C1 segment of cervical spinal cord (tissue), 14 donors: ENCODE measurements around the gene SETD7.

ENCODE experiments used
- DNase-seq, 14 donors: peaks; one replicate each; lab custom pipeline; 2025; lab: John Stamatoyannopoulos, UW

SETD7 gene

GRCh38 chr4:139552517-139553307, 3.3 kb downstream of the SETD7 start:
- no peak for DNase-seq

- peak in 1 of 14 donors; percentile 18 for DNase-seq
Measured at GRCh38 chr4:139550724-139551429, 5.1 kb downstream of the SETD7 start.

GRCh38 chr4:139547979-139548378, 8.0 kb downstream of the SETD7 start:
- DNase-seq, result no peak

GRCh38 chr4:139540632-139541031, 15.4 kb downstream of the SETD7 start:
- DNase-seq, result no peak

GRCh38 chr4:139540161-139540560, 15.9 kb downstream of the SETD7 start:
- DNase-seq, result no peak

- no peak for DNase-seq
Measured at GRCh38 chr4:139537292-139537691, 18.7 kb downstream of the SETD7 start.

GRCh38 chr4:139535871-139536234, 20.2 kb downstream of the SETD7 start:
- DNase-seq, result no peak

- DNase-seq, result no peak
Measured at GRCh38 chr4:139535228-139535870, 20.7 kb downstream of the SETD7 start.

- no peak for DNase-seq
Measured at GRCh38 chr4:139534287-139534950, 21.6 kb downstream of the SETD7 start.

GRCh38 chr4:139533511-139533910, 22.5 kb downstream of the SETD7 start:
- no peak for DNase-seq

- DNase-seq, result no peak
Measured at GRCh38 chr4:139532947-139533346, 23.1 kb downstream of the SETD7 start.

GRCh38 chr4:139530833-139531427, 25.1 kb downstream of the SETD7 start:
- DNase-seq, result peak in 5 of 14 donors; percentile 12 to 46 (median 31)

- DNase-seq, result no peak
Measured at GRCh38 chr4:139528377-139529005, 27.5 kb downstream of the SETD7 start.

- DNase-seq, result no peak
Measured at GRCh38 chr4:139526928-139527327, 29.1 kb downstream of the SETD7 start.

- no peak for DNase-seq
Measured at GRCh38 chr4:139525414-139525813, 30.6 kb downstream of the SETD7 start.

GRCh38 chr4:139524062-139524631, 31.9 kb downstream of the SETD7 start:
- peak in 4 of 14 donors; percentile 6 to 31 (median 18) for DNase-seq

- DNase-seq, result peak in 1 of 14 donors; percentile 11
Measured at GRCh38 chr4:139523076-139523475, 32.9 kb downstream of the SETD7 start.

- DNase-seq, result no peak
Measured at GRCh38 chr4:139522457-139522856, 33.6 kb downstream of the SETD7 start.

GRCh38 chr4:139521754-139522401, 34.1 kb downstream of the SETD7 start:
- peak in 1 of 14 donors; percentile 23 for DNase-seq

- DNase-seq, result peak in 1 of 14 donors; percentile 45
Measured at GRCh38 chr4:139515531-139515958, 40.5 kb downstream of the SETD7 start.
